ENCODE data around the gene HSPA12B. TPM values are rescaled to one million over a fixed set of nuclear protein-coding genes. Genes with fewer than 3 reads are reported as not detected.
A peak's percentile ranks its signal among the peaks of the same experiment; 100 is the strongest.

Gene HSPA12B
- total and polyA plus RNA-seq, 2 of the 13 experiments (the other 11 are each of a cell fraction or from before 2014, with no cell fraction given): 0.01 TPM; not detected in 1

DNA sequence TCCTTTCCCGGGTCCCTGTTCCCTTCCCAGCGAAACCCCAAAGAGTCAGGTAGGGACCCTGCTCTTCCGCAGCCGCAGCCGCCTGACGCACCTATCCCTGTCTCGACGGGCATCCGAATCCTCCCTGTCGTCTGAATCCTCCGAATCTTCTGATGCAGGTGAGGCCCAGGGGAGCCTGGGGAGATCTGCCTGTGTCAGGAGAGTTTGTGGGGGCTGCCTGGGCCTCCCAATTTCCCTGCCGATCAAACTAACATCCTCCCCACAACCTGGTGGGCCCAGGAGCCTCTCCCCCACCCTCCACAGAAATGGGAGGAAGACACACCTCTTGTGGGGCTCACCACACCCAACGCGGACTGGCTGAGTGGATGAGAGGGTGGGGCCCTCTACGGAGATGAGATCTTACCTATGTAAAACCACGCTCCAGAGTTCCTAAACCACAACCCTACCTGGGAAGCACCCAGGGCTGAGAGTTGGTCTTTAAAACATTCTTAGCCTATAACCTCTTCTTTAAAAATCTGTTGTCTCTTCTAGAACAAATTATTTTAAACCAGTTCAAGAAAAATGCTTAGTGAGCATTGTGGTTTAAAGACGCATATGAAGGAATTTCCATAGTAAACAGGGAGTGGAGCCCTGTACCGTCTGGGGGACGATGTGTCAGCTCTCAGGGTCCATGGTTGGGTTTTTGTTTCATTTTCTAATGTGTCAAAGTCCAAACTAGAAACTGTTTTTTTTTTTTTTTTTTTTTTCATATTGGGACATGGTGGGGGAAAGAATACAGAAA, 65.3 kb downstream of the HSPA12B start (continued):
- TF ChIP-seq, protein P1, sequence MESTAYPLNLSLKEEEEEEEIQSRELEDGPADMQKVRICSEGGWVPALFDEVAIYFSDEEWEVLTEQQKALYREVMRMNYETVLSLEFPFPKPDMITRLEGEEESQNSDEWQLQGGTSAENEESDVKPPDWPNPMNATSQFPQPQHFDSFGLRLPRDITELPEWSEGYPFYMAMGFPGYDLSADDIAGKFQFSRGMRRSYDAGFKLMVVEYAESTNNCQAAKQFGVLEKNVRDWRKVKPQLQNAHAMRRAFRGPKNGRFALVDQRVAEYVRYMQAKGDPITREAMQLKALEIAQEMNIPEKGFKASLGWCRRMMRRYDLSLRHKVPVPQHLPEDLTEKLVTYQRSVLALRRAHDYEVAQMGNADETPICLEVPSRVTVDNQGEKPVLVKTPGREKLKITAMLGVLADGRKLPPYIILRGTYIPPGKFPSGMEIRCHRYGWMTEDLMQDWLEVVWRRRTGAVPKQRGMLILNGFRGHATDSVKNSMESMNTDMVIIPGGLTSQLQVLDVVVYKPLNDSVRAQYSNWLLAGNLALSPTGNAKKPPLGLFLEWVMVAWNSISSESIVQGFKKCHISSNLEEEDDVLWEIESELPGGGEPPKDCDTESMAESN (CRISPR knock-in tag; conservative IDR thresholded peaks at IDR 0.05): 0 out of 2 replicates have a peak, but pooled peaks have one; percentile 21
- TF ChIP-seq ETV6 (CRISPR knock-in tag; conservative IDR thresholded peaks at IDR 0.05) (no peak), SNAPC2 (CRISPR knock-in tag; IDR thresholded peaks at IDR 0.05) (no peak), ZNF326 (CRISPR knock-in tag; IDR thresholded peaks at IDR 0.05; ENCODE audit: borderline replicate concordance) (no peak), DNMT3B (CRISPR knock-in tag; conservative IDR thresholded peaks at IDR 0.05) (no peak), E2F1 (CRISPR knock-in tag; IDR thresholded peaks at IDR 0.05) (no peak), ZSCAN22 (CRISPR knock-in tag; IDR thresholded peaks at IDR 0.05) (no peak), BORCS8-MEF2B (CRISPR knock-in tag; IDR thresholded peaks at IDR 0.05) (no peak), ZNF703 (CRISPR knock-in tag; IDR thresholded peaks at IDR 0.05; ENCODE audit: borderline replicate concordance) (no peak), PATZ1 (CRISPR knock-in tag; IDR thresholded peaks at IDR 0.05) (peak; percentile 34), PAX8 (CRISPR knock-in tag; IDR thresholded peaks at IDR 0.05; ENCODE audit: borderline replicate concordance) (no peak), EP300 (IDR thresholded peaks at IDR 0.05; ENCODE audit: low read depth in 2 of 2, low read length in 2 of 2) (peak in 1 of 2 experiments; percentile 40; a peak in 2 of 4 replicates), EP300 (CRISPR knock-in tag; IDR thresholded peaks at IDR 0.05; ENCODE audit: borderline replicate concordance) (no peak), GZF1 (CRISPR knock-in tag; IDR thresholded peaks at IDR 0.05) (no peak), SPEN (CRISPR knock-in tag; IDR thresholded peaks at IDR 0.05; ENCODE audit: low read depth) (no peak), POLR2G (IDR thresholded peaks at IDR 0.05; ENCODE audit: low read depth, low read length) (no peak), MIER3 (CRISPR knock-in tag; IDR thresholded peaks at IDR 0.05; ENCODE audit: borderline replicate concordance) (no peak), MTA1 (CRISPR knock-in tag; IDR thresholded peaks at IDR 0.05; ENCODE audit: borderline replicate concordance) (no peak), RARA (CRISPR knock-in tag; IDR thresholded peaks at IDR 0.05) (no peak)
- TF ChIP-seq, protein P2, sequence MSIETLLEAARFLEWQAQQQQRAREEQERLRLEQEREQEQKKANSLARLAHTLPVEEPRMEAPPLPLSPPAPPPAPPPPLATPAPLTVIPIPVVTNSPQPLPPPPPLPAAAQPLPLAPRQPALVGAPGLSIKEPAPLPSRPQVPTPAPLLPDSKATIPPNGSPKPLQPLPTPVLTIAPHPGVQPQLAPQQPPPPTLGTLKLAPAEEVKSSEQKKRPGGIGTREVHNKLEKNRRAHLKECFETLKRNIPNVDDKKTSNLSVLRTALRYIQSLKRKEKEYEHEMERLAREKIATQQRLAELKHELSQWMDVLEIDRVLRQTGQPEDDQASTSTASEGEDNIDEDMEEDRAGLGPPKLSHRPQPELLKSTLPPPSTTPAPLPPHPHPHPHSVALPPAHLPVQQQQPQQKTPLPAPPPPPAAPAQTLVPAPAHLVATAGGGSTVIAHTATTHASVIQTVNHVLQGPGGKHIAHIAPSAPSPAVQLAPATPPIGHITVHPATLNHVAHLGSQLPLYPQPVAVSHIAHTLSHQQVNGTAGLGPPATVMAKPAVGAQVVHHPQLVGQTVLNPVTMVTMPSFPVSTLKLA (IDR thresholded peaks at IDR 0.05): 0 out of 2 replicates have a peak, but pooled peaks have one; percentile 26

All from HepG2 (cell line).